Sigmoid colon (tissue), 4 donors: ENCODE results near the gene C4B.
"Not testable (repeated sequence)": the region's sequence is repeated elsewhere in the genome, so short reads cannot be mapped to it uniquely, and the experiment has no call there.

Experiments used
- CTCF ChIP-seq, 4 experiments: fragments of 450-650 bp in 3 of 4; fragments of 200-600 bp in 1 of 4; IDR thresholded peaks; one replicate each; pipeline ENCODE4 v1.5.1; 2016 to 2019; ENCODE audit warnings: antibody characterized with exemption in 4 of 4, mild to moderate bottlenecking in 3 of 4, moderate library complexity in 2 of 4
- EP300 ChIP-seq, 4 donors: sonication (generic); formaldehyde crosslinking; IDR thresholded peaks; one replicate each; pipeline ENCODE4 v1.6.1; 2017; ENCODE audit warnings: antibody characterized with exemption in 4 of 4
- POLR2A ChIP-seq, 2 donors: fragments of 450-650 bp; IDR thresholded peaks; one replicate each; pipeline ENCODE4 v1.6.1; 2016; ENCODE audit warnings: antibody characterized with exemption in 2 of 2, mild to moderate bottlenecking in 2 of 2, moderate library complexity in 2 of 2
- POLR2AphosphoS5 ChIP-seq, 4 donors: sonication (generic); formaldehyde crosslinking; IDR thresholded peaks; one replicate each; pipeline ENCODE4 v1.6.1; 2017; ENCODE audit warnings: antibody characterized with exemption in 4 of 4

- TF ChIP-seq POLR2A, CTCF, POLR2AphosphoS5, EP300 (IDR thresholded peaks at IDR 0.05): not testable (repeated sequence)
Observed at GRCh38 chr6:31994421-31994820, 20.2 kb upstream of the C4B start.
